GM12875 (cell line): Measurements from ENCODE around the gene YLPM1.
A peak's percentile ranks its signal among the peaks of the same experiment; 100 is the strongest.

Experiments used
- H3K4me3 ChIP-seq: one replicate; pipeline ENCODE4 v1.5.1; 2011; ENCODE audit warnings: low read depth, low read length, control low read depth
- TF ChIP-seq, protein P1 (sequence below): IDR thresholded peaks from 2 replicates; pipeline ENCODE4 v1.5.1; 2011; ENCODE audit warnings: low read depth, mild to moderate bottlenecking, control low read depth, inconsistent platforms, low read length, moderate library complexity, borderline replicate concordance; ENCODE audit not compliant: insufficient read depth

The YLPM1 gene

DNA sequence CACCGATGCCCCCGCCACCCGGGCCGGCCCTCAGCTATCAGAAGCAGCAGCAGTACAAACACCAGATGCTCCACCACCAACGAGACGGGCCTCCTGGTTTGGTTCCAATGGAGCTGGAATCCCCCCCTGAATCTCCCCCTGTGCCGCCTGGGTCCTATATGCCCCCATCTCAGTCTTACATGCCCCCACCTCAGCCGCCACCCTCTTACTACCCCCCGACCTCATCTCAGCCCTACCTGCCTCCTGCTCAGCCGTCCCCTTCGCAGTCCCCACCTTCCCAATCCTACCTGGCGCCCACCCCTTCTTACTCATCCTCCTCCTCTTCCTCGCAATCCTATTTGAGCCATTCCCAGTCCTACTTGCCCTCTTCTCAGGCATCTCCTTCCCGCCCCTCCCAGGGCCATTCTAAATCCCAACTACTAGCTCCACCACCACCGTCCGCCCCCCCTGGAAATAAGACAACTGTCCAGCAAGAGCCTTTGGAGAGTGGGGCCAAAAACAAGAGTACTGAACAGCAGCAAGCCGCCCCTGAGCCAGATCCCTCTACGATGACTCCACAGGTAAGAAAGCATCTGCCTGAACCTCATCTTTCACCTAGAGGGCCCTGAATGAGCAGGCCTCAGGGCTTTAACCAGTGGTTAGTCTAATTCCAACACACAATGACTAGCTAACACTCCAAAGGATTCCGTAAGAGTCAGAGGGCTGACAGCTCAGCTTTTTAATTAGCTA is 851 bp downstream of the YLPM1 start:
- peak overlapping the region; percentile 98 for H3K4me3 ChIP-seq
- TF ChIP-seq, protein P1, sequence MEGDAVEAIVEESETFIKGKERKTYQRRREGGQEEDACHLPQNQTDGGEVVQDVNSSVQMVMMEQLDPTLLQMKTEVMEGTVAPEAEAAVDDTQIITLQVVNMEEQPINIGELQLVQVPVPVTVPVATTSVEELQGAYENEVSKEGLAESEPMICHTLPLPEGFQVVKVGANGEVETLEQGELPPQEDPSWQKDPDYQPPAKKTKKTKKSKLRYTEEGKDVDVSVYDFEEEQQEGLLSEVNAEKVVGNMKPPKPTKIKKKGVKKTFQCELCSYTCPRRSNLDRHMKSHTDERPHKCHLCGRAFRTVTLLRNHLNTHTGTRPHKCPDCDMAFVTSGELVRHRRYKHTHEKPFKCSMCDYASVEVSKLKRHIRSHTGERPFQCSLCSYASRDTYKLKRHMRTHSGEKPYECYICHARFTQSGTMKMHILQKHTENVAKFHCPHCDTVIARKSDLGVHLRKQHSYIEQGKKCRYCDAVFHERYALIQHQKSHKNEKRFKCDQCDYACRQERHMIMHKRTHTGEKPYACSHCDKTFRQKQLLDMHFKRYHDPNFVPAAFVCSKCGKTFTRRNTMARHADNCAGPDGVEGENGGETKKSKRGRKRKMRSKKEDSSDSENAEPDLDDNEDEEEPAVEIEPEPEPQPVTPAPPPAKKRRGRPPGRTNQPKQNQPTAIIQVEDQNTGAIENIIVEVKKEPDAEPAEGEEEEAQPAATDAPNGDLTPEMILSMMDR: no peak

DNA sequence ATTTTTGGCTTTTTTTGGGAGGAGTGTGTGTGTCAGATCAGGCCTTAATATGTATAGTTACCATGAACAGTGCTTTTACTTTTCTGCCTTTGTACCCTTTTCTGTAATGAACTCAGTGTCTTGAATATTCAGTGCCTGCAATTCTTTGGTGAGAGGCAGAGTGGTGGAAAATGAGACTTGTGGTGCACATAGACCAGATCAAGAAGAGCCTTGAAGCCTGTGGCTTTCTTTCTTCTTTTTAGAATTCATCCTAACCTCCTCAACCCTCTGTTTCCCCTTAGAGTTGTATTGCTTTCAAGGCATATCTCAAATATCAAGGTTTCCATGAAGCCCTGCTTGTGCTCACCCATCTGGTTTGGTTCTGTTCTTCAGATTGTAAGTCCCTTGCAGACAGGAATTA is 2.6 kb downstream of the YLPM1 start:
- H3K4me3 ChIP-seq: no peak overlapping the region
- TF ChIP-seq, protein P1: no peak

DNA sequence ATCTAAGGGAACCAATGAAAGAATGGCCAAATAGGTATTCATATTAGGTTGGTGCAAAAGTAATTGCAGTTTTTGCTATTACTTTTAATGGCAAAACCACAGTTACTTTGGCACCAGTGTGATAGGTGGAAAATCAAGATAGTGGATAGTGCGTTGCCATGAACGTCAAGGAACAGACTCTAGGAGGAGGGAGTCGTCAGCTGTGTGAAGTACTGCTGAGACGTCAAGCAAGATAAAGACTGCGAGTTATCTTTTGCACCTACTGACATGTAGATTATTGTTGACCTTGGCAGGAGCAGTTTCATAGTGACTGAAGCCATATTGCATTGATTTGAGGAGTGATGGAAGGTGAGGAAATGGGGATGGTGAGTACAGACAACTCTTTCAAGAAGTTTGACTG is 8.3 kb downstream of the YLPM1 start:
- H3K4me3 ChIP-seq: no peak overlapping the region
- TF ChIP-seq, protein P1: no peak

DNA sequence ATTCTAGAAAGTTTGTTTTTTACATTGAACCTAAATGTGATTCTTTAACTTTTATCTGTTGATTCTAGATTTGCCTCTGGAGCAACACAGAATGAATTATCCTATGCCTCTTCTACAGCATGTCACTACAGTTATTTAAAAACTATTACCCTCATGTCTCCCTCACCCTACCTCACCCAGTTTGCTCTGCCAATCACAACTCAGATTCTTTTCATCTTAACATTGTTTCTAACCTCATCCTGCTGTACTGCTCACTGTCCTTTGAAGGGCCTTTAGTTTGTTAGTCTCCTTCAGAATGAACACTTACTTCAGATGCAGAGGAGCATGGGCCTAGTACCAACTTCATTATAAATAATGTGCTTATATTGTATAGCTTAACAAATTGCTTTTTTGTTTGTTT is 21.5 kb downstream of the YLPM1 start:
- TF ChIP-seq, protein P1: no peak
- H3K4me3 ChIP-seq: no peak overlapping the region

DNA sequence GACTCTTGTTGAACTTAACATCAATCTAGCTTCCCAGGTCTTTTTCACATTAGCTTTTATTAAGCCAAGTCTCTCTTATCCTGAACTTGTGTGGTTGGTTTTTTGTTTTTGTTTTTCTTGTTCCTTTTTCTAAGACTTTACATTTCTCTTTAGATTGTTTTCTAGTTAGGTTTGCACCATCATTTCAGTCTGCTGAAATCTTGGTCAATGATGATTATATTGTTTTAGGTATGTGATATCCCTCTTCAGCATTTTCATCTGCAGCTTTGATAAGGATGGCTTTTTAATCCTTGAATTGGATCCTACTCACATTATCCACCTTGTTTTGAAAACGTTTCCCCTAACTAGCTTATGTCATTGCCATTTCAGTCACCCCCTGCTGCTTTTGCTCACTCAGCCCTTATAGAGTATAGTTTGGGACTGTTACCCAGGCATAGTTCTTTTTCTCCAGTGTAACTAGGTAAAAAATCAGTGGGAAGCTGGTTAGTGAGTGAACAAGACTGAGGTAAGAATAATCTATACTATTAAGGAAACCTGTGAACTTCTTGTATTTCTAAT is 22.0 kb downstream of the YLPM1 start:
- no peak overlapping the region for H3K4me3 ChIP-seq
- TF ChIP-seq, protein P1: no peak

DNA sequence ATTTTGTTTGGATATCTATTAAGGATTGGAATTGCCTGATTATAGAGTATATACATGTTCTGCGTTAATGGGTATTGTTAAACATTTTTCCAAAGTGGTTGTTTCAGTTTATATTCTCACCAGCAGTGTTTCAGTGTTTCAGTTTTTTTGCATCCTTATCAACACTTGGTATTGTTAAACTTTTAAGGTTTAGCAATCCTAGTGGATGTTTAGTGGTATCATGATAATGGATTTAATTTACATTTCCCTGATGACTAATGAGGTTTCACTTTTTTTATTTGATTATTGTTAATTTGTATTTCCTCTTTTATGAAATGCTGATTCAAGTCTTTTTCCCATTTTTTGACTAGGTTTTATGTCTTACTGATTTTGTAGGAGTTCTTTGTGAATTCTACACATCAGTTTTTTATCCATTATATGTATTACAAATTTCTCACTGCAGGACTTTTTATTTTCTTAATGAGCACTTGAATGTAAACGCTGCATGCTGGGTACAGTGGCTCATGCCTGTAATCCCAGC is 23.7 kb downstream of the YLPM1 start:
- no peak overlapping the region for H3K4me3 ChIP-seq
- TF ChIP-seq, protein P1: no peak
